ENCODE measurements around the gene UBASH3A. TPM values are rescaled to one million over a fixed set of nuclear protein-coding genes. Genes with fewer than 3 reads are reported as not detected.

Gene UBASH3A
- total RNA-seq, 1 experiment from 2014 or later, result not detected

- DNase-seq (ENCODE audit: low spot score), result no peak
Observed at GRCh38 chr21:42486531-42486930, 82.8 kb downstream of the UBASH3A start.

- DNase-seq (ENCODE audit: low spot score), result no peak
Observed at GRCh38 chr21:42489006-42489563, 85.4 kb downstream of the UBASH3A start.

GRCh38 chr21:42489991-42490390 is 86.3 kb downstream of the UBASH3A start:
- DNase-seq (ENCODE audit: low spot score), result no peak

GRCh38 chr21:42490720-42491119 is 87.0 kb downstream of the UBASH3A start:
- no peak for DNase-seq (ENCODE audit: low spot score)

GRCh38 chr21:42491328-42491727 is 87.6 kb downstream of the UBASH3A start:
- no peak for DNase-seq (ENCODE audit: low spot score)

- DNase-seq (ENCODE audit: low spot score), result no peak
Observed at GRCh38 chr21:42492201-42492600, 88.5 kb downstream of the UBASH3A start.

- DNase-seq (ENCODE audit: low spot score), result peak; percentile 24
Observed at GRCh38 chr21:42493109-42494060, 89.7 kb downstream of the UBASH3A start.

- DNase-seq (ENCODE audit: low spot score), result peak; percentile 13
Observed at GRCh38 chr21:42495027-42495426, 91.3 kb downstream of the UBASH3A start.

- peak; percentile 70 for DNase-seq (ENCODE audit: low spot score)
Observed at GRCh38 chr21:42495765-42496119, 92.0 kb downstream of the UBASH3A start.

GRCh38 chr21:42496120-42496838 is 92.6 kb downstream of the UBASH3A start, which contains the start of gene RSPH1:
RSPH1 (minus strand) TSS chr21:42496224; CDS start chr21:42496186, 38 bp downstream.
- peak; percentile 96 for DNase-seq (ENCODE audit: low spot score)

GRCh38 chr21:42496839-42497202 is 93.1 kb downstream of the UBASH3A start:
- peak; percentile 28 for DNase-seq (ENCODE audit: low spot score)

Small RNAs within 50 kb of the gene (small RNA-seq; reads per million reads assigned to genes)
- not detected for gene RNU6-1149P

Other genes with a start within 250 kb of the UBASH3A start
- gene ABCG1, start 184.8 kb upstream of the UBASH3A start, total RNA-seq (2014; rRNA removed; shearing (Covaris generic)), result 2.6 and 5.7 TPM in 2 replicates
- 58.5 and 71.8 TPM in 2 replicates for gene TFF3, start 88.5 kb upstream of the UBASH3A start, total RNA-seq (2014; rRNA removed; shearing (Covaris generic))
- 1.5 and 3.2 TPM in 2 replicates for gene TFF2, start 52.9 kb upstream of the UBASH3A start, total RNA-seq (2014; rRNA removed; shearing (Covaris generic))
- 3.4 and 4.6 TPM in 2 replicates for gene TFF1, start 37.4 kb upstream of the UBASH3A start, total RNA-seq (2014; rRNA removed; shearing (Covaris generic))
- 0.05 and 0.37 TPM in 2 replicates for gene TMPRSS3, start 7.8 kb upstream of the UBASH3A start, total RNA-seq (2014; rRNA removed; shearing (Covaris generic))
- 1.9 and 2.7 TPM in 2 replicates for gene RSPH1, start 92.3 kb downstream of the UBASH3A start, total RNA-seq (2014; rRNA removed; shearing (Covaris generic))
- gene SLC37A1, start 110.0 kb downstream of the UBASH3A start, total RNA-seq (2014; rRNA removed; shearing (Covaris generic)), result 96.0 and 102 TPM in 2 replicates
- 8.4 and 9.1 TPM in 2 replicates for gene PDE9A, start 249.7 kb downstream of the UBASH3A start, total RNA-seq (2014; rRNA removed; shearing (Covaris generic))

Data from HT-29 (cell line).